Keratinocyte (primary cell): Measurements from ENCODE around the gene RDH16. TPM values are rescaled to one million over a fixed set of nuclear protein-coding genes. Genes with fewer than 3 reads are reported as not detected.

Source experiments
- DNase-seq: peaks from one replicate; pipeline ENCODE4 v3.0.0-alpha.2; 2011; ENCODE audit warnings: low read depth, missing footprints, low spot score
- FAIRE-seq: peaks from 2 replicates; lab custom pipeline; 2011; peaks lifted over from hg19 to GRCh38; lab: Jason Lieb, UNC
- H2AFZ ChIP-seq: 2 replicates; pipeline ENCODE4 v1.6.0; 2012; ENCODE audit warnings: low read length, control low read depth, inconsistent platforms; ENCODE audit not compliant: control insufficient read depth
- H3K27ac ChIP-seq: 2 replicates; pipeline ENCODE4 v1.5.1; 2011; ENCODE audit warnings: low read length; ENCODE audit not compliant: control insufficient read depth, insufficient read depth
- H3K27me3 ChIP-seq: 3 replicates; pipeline ENCODE4 v1.6.0; 2011; ENCODE audit warnings: low read length; ENCODE audit not compliant: control insufficient read depth, insufficient read depth; ENCODE audit errors: extremely low read depth
- H3K36me3 ChIP-seq, 2 experiments: 2 replicates in 1 of 2; 3 replicates in 1 of 2; pipeline ENCODE4 v1.5.1; 2011; ENCODE audit warnings: low read length in 2 of 2, mild to moderate bottlenecking in 1 of 2; ENCODE audit not compliant: control insufficient read depth in 2 of 2, insufficient read depth in 2 of 2; ENCODE audit errors: extremely low read depth in 1 of 2
- H3K4me1 ChIP-seq: 3 replicates; pipeline ENCODE4 v1.5.1; 2011; ENCODE audit warnings: low read length; ENCODE audit not compliant: control insufficient read depth, insufficient read depth; ENCODE audit errors: extremely low read depth
- H3K4me2 ChIP-seq: 3 replicates; pipeline ENCODE4 v1.6.0; 2011; ENCODE audit warnings: low read depth, low read length; ENCODE audit not compliant: control insufficient read depth, insufficient read depth; ENCODE audit errors: extremely low read depth
- H3K4me3 ChIP-seq, 3 experiments: fragments of 200-600 bp in 1 of 3; sonication (generic) in 1 of 3; 2 replicates in 2 of 3; 3 replicates in 1 of 3; pipeline ENCODE4 v1.5.1; 2011 to 2016; ENCODE audit warnings: low read length in 3 of 3, mild to moderate bottlenecking in 3 of 3, control low read depth in 2 of 3, inconsistent platforms in 1 of 3, low read depth in 1 of 3, mixed read lengths in 1 of 3, mixed run types in 1 of 3, moderate library complexity in 1 of 3; ENCODE audit not compliant: control insufficient read depth in 2 of 3, insufficient read depth in 2 of 3; ENCODE audit errors: extremely low read depth in 1 of 3
- H3K79me2 ChIP-seq: 2 replicates; pipeline ENCODE4 v1.6.0; 2012; ENCODE audit warnings: low read length; ENCODE audit not compliant: control insufficient read depth, insufficient read depth
- H3K9ac ChIP-seq: 3 replicates; pipeline ENCODE4 v1.6.0; 2011; ENCODE audit warnings: low read length; ENCODE audit not compliant: control insufficient read depth, insufficient read depth; ENCODE audit errors: extremely low read depth
- H3K9me1 ChIP-seq: 3 replicates; pipeline ENCODE4 v1.6.0; 2011; ENCODE audit warnings: low read length; ENCODE audit not compliant: control insufficient read depth, insufficient read depth; ENCODE audit errors: extremely low read depth
- H3K9me3 ChIP-seq: 2 replicates; pipeline ENCODE4 v1.5.1; 2012; ENCODE audit warnings: low read depth, low read length; ENCODE audit not compliant: control insufficient read depth
- H4K20me1 ChIP-seq: 3 replicates; pipeline ENCODE4 v1.6.0; 2011; ENCODE audit warnings: low read length; ENCODE audit not compliant: control insufficient read depth, insufficient read depth; ENCODE audit errors: extremely low read depth
- EZH2 ChIP-seq: IDR thresholded peaks from one replicate; pipeline ENCODE4 v1.6.1; 2012; ENCODE audit warnings: inconsistent platforms, mild to moderate bottlenecking, low read length, moderate library complexity
- dilution Hi-C: fragments of 300-500 bp; cut with MboI; formaldehyde crosslinking; loops from one replicate; pipeline ENCODE4 v1.7.0; 2020; ENCODE audit warnings: low sequenced_read_pairs; ENCODE audit not compliant: extremely low pct_ligation_motif_present
- polyA plus RNA-seq, 5 experiments: library from polyadenylated mRNA; depleted of rRNA in 3 of 5; stranded (reverse) in 3 of 5; stranded (forward) in 1 of 5; unstranded in 1 of 5; fragments of >200 nt; gene quantifications; 1 replicate in 1 of 5; 2 replicates in 3 of 5; 3 replicates in 1 of 5; pipeline versions ENCODE4 v1.2.1 to v1.2.3, GENCODE V29; 2011 to 2012; ENCODE audit warnings: missing spikeins in 2 of 5, low read depth in 1 of 5, low replicate concordance in 1 of 5
- TF ChIP-seq, protein P1 (sequence below), 3 experiments: IDR thresholded peaks in 1 of 3; conservative IDR thresholded peaks in 1 of 3; optimal IDR thresholded peaks in 1 of 3; 2 replicates in 2 of 3; 3 replicates in 1 of 3; pipeline versions ENCODE3 to v1.5.1; 2011; ENCODE audit warnings: low read length in 3 of 3, mild to moderate bottlenecking in 3 of 3, moderate library complexity in 2 of 3, control low read depth in 1 of 3, inconsistent platforms in 1 of 3; ENCODE audit not compliant: insufficient read depth in 2 of 3; ENCODE audit errors: extremely low read depth in 1 of 3

The RDH16 gene
- polyA plus RNA-seq, 1 donor (not counting 4 experiments of a cell fraction or from before 2014, with no cell fraction given) = 0.21 TPM

DNA sequence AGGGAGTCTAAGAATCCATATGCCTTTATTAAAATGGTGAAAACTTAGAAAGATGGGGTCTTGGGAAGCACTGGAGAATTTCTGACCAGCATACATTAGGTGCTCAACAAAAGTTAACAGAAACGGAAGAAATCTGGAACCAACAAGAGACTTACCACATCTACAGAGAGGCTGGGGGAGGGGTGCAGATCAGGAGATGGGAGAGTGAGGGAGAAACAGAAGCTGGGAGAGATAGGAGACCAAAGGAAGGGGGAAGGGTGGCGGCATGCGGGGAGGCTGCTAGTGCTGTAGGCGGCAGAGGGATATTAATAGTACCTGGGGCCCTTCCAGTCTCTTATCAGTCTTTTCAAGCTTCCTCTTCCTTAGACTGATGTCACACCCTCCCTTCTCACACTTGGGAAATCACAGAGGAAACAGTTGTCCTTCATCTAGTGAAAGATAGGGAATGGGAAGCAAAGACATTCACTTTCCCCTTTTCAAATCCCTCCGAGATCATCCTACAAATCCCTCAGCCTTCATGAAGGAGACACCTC, 30.9 kb upstream of the RDH16 start:
- H2AFZ ChIP-seq = no peak overlapping the region
- no peaks in the 10 kb centered on the region for H3K36me3 ChIP-seq
- H3K4me1 ChIP-seq = peaks cover 24% of the 10 kb centered on the region
- H3K9me3 ChIP-seq = no peaks in the 10 kb centered on the region
- TF ChIP-seq, protein P1, sequence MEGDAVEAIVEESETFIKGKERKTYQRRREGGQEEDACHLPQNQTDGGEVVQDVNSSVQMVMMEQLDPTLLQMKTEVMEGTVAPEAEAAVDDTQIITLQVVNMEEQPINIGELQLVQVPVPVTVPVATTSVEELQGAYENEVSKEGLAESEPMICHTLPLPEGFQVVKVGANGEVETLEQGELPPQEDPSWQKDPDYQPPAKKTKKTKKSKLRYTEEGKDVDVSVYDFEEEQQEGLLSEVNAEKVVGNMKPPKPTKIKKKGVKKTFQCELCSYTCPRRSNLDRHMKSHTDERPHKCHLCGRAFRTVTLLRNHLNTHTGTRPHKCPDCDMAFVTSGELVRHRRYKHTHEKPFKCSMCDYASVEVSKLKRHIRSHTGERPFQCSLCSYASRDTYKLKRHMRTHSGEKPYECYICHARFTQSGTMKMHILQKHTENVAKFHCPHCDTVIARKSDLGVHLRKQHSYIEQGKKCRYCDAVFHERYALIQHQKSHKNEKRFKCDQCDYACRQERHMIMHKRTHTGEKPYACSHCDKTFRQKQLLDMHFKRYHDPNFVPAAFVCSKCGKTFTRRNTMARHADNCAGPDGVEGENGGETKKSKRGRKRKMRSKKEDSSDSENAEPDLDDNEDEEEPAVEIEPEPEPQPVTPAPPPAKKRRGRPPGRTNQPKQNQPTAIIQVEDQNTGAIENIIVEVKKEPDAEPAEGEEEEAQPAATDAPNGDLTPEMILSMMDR (optimal IDR thresholded peaks at IDR 0.05 in 1 of 3, IDR thresholded peaks at IDR 0.05 in 1 of 3, conservative IDR thresholded peaks at IDR 0.05 in 1 of 3; ENCODE audit: extremely low read depth in 1 of 3, insufficient read depth in 2 of 3, low read length in 3 of 3) = no peak
- TF ChIP-seq EZH2 = no peak
- DNase-seq (no peak), FAIRE-seq (peak; percentile 46)
- no peaks in the 10 kb centered on the region for H4K20me1 ChIP-seq
- H3K27ac ChIP-seq = no peak overlapping the region
- H3K27me3 ChIP-seq = no peaks in the 10 kb centered on the region
- peaks cover 3% of the 10 kb centered on the region for H3K9me1 ChIP-seq
- H3K4me3 ChIP-seq = no peak overlapping the region
- H3K9ac ChIP-seq = no peak overlapping the region
- dilution Hi-C loops = no loop called here
- H3K79me2 ChIP-seq = no peaks in the 10 kb centered on the region
- no peak overlapping the region for H3K4me2 ChIP-seq

DNA sequence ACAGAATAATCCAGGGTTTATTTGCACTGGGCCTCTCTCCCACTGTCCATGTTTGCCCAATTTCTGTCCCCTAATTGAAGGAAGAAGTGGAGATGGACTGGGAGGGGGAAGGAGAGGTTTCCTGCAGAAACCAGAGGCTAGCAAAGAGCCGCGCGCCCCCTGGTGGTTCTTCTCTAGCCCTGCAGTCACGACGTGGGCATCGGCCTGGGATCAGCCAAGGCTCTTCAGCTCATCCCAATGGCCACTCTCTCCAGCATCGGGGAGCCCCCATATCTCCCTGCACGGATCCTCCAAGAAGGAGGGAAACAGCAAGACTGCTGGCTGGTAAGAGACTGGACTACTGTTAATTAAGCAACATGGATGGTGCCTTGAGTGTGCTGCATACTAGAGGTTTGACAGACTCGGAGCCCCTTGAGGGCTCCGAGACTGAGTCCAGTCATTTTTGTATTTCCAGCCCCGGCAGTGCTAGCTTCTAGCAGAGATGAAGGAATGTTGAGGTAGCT, 30.2 kb upstream of the RDH16 start:
- H4K20me1 ChIP-seq = no peaks in the 10 kb centered on the region
- dilution Hi-C loops = no loop called here
- peak; percentile 33 for DNase-seq

More for the DNA sequence above, 30.2 kb upstream of the RDH16 start:
- no peak for TF ChIP-seq EZH2
- TF ChIP-seq, protein P1 (optimal IDR thresholded peaks at IDR 0.05 in 1 of 3, IDR thresholded peaks at IDR 0.05 in 1 of 3, conservative IDR thresholded peaks at IDR 0.05 in 1 of 3; ENCODE audit: extremely low read depth in 1 of 3, insufficient read depth in 2 of 3, low read length in 3 of 3) = peak; percentile 90 to 97 (median 93)
- Histone ChIP-seq H3K36me3 (no peaks in the 10 kb centered on the region), H3K4me3 (no peak overlapping the region), H2AFZ (no peak overlapping the region), H3K9ac (no peak overlapping the region), H3K9me3 (no peaks in the 10 kb centered on the region), H3K4me1 (peaks cover 24% of the 10 kb centered on the region), H3K27ac (no peak overlapping the region), H3K27me3 (no peaks in the 10 kb centered on the region), H3K79me2 (no peaks in the 10 kb centered on the region), H3K4me2 (no peak overlapping the region), H3K9me1 (peaks cover 3% of the 10 kb centered on the region)
- FAIRE-seq = peak; percentile 44
